Heart right ventricle (tissue), 16 donors: ENCODE results near the gene ZNF121. TPM values are rescaled to one million over a fixed set of nuclear protein-coding genes. Genes with fewer than 3 reads are reported as not detected.
A peak's percentile ranks its signal among the peaks of the same experiment; 100 is the strongest.

Source experiments
- ATAC-seq, 8 donors: fragments of 200-7000 bp; cut with Tn5 transposase; one replicate each; pipeline ENCODE4 v1.9.1; 2020; ENCODE audit warnings: mild to moderate bottlenecking in 8 of 8, moderate library complexity in 8 of 8, moderate number of reproducible peaks in 1 of 8
- DNase-seq, 2 donors: peaks; one replicate each; pipeline ENCODE4 v3.0.0-alpha.2; 2020
- H3K27ac ChIP-seq, 10 donors: fragments of 200-600 bp; sonication (generic) in 2 of 10; one replicate each; pipeline versions ENCODE4 v1.5.0 to v1.8.0; 2020 to 2022; ENCODE audit warnings: mild to moderate bottlenecking in 3 of 10
- H3K27me3 ChIP-seq, 7 donors: fragments of 200-600 bp; one replicate each; pipeline ENCODE4 v1.8.0; 2021 to 2022; ENCODE audit warnings: mild to moderate bottlenecking in 2 of 7
- H3K36me3 ChIP-seq, 9 donors: fragments of 200-600 bp; sonication (generic) in 1 of 9; one replicate each; pipeline versions ENCODE4 v1.5.0 to v1.8.0; 2020 to 2022; ENCODE audit warnings: mild to moderate bottlenecking in 2 of 9
- H3K4me1 ChIP-seq, 9 donors: fragments of 200-600 bp; sonication (generic) in 1 of 9; one replicate each; pipeline versions ENCODE4 v1.5.0 to v1.8.0; 2020 to 2022; ENCODE audit warnings: mild to moderate bottlenecking in 4 of 9
- H3K4me3 ChIP-seq, 10 donors: fragments of 200-600 bp; sonication (generic) in 2 of 10; one replicate each; pipeline versions ENCODE4 v1.5.0 to v1.8.0; 2020 to 2022; ENCODE audit warnings: mild to moderate bottlenecking in 7 of 10, moderate library complexity in 2 of 10
- H3K9me3 ChIP-seq, 11 donors: fragments of 200-600 bp in 10 of 11; sonication (generic) in 2 of 11; one replicate each; pipeline versions ENCODE4 v1.5.0 to v1.8.0; 2013 to 2022; ENCODE audit warnings: mild to moderate bottlenecking in 2 of 11, control low read depth in 1 of 11, moderate library complexity in 1 of 11
- CTCF ChIP-seq, 9 donors: fragments of 200-600 bp; sonication (generic) in 2 of 9; IDR thresholded peaks; one replicate each; pipeline versions ENCODE4 v1.5.0 to v1.8.0; 2021 to 2022; ENCODE audit warnings: antibody characterized with exemption in 9 of 9, mild to moderate bottlenecking in 5 of 9, moderate library complexity in 1 of 9
- whole genome bisulfite sequencing, 2 donors: extraction: QIAGEN DNeasy Blood & Tissue Kit; methylation state at CpG; one replicate each; pipeline ENCODE4 v1.1.7; 2013; ENCODE audit warnings: inconsistent platforms in 1 of 2; 5-methylcytosine and 5-hydroxymethylcytosine counted together
- intact Hi-C, 10 donors: fragments of 100-400 bp; cut with DNase I; formaldehyde crosslinking; loops; one replicate each; pipeline versions ENCODE4 v1.11.1 to v1.14.2; 2022
- long read RNA-seq, 3 donors: library from polyadenylated mRNA; unstranded; transcript quantifications; one replicate each; pipeline ENCODE4 v2.0.0, GENCODE V29; 2020 to 2021
- polyA plus RNA-seq, 2 donors: library from polyadenylated mRNA; stranded (reverse); fragments of 200-250 nt; gene quantifications; one replicate each; pipeline ENCODE4 v1.2.3, GENCODE V29; 2013
- total RNA-seq, 10 donors: library from RNA; stranded (reverse); fragmentation: NEBNext Ultra II Directional in 3 of 10; extraction: Animal tissue kit (Norgen Biotek cat#: 25700) in 3 of 10; gene quantifications; one replicate each; pipeline versions ENCODE4 v1.2.1 to v1.2.4, GENCODE V29; 2021 to 2023
- donor health status: Arrhythmogenic right ventricular cardiomyopathy.
- donor health status: ischemic (EF 13 %, LVEDD 7.1; RV severe dilation, severe dysfunction).
- donor health status: healthy with polysubstance abuse.
- donor health status: DM: no; HTN: yes; CAD: no.
- donor health status: DM: no; HTN: no; CAD: no.
- donor health status: ischemic (EF 25% LVEDD 6.9; RV normal size, moderate dysfunction).
- donor health status: ischemic (EF 25% LVEDD 5.7; RV mildly dilated, moderate dysfunction).
- donor health status: healthy.
- donor health status: DM: yes; HTN: yes; CAD: no.
- donor health status: Ischemic cardiomyopathy.
- donor health status: ischemic (EF 35%, LVEDD 5.7; RV mildly dilated, moderate dysfunction).
- donor health status: nonischemic (EF 11% LVEDD 7.7; RV severe dilation, severe dysfunction).
- donor health status: DM: yes; HTN: yes; CAD: no.
- donor health status: PGD.
- donor health status: ischemic (EF 29% LVEDD 5.4; RV normal size, mild dysfunction).
- donor health status: nonischemic (EF 23%, LVEDD 6.1; RV moderate dilation, normal function).

The ZNF121 gene
- total RNA-seq (10 to 100 TPM; 15.8 to 22.5 (median 19.6) TPM), polyA plus RNA-seq (1 to 10 TPM; 3.3 to 9.8 TPM)
- long read RNA-seq, donor 1, partial matches to known transcripts = 0 of 4 reads
- long read RNA-seq, donor 1, other reads (novel, unspliced or antisense) = 2 of 4 reads
- long read RNA-seq, donor 2, partial matches to known transcripts = 2 of 4 reads
- long read RNA-seq, donor 2, other reads (novel, unspliced or antisense) = 2 of 4 reads
- long read RNA-seq, donor 3, partial matches to known transcripts = 0 of 20 reads
- long read RNA-seq, donor 3, other reads (novel, unspliced or antisense) = 20 of 20 reads

DNA sequence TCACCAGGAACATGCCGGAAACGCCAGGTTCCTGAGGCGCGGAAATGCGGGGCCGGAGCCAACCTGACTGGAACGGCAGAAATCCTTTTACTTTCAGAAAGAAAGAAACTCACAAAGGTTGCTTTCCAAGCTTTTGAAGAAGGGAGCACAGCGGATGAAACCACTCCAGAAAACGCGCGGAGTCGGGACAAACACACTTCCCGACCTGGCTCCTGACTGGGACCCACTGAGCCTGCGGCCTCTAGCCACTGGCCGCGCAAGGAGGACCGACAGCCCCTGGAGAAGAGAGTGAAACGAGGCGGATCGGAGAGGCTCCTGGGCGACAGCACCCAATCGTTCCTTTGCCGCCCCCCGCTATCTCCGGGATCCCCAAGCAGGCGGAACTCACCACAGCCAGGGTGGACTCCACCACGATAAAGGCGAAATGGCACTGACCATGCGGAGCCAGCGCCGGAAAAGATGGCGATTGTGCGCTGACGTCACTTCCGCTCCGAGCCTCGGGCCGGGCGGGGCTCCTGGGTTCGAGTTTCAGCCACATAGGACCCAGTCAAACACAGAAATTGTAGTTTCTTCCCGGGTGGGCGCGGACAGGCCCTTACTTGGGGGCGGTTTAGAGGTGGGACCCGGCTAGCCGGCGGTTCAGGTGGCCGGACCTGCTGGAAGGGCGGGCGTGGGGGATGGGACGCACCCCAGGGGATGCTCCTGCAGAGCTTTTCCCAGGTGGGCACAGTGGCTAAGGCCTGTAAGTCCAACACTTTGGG lies at the start of gene ZNF121:
Gene ZNF121, minus strand, starts transcription at position 432 of the 761 bp plus-strand sequence. CDS start 16,407 bp downstream, outside the sequence.
- ATAC-seq (peak; percentile 95 to 98 (median 97)), DNase-seq (peak; percentile 85 to 87)
- H3K4me3 ChIP-seq = peak within 1 kb of the TSS; percentile 55 to 91 (median 78)
- H3K4me1 ChIP-seq = peaks cover 0 to 34% (median 20%) of the 10 kb centered on the region in 9 donors
- no peak for TF ChIP-seq CTCF (IDR thresholded peaks at IDR 0.05)
- intact Hi-C loops = loop anchor here in 6 of 10 donors (1.0 to 10.0 kb wide), 9 partner anchors 37 to 379 kb away; partner anchors contain the start of genes ZNF561 (in 2 of the 6), ZNF426 (in 1 of the 6), ZNF559 (in 1 of the 6) and ZNF699 (in 1 of the 6)
- peaks cover 0 to 12% (median 1%) of the 10 kb centered on the region in 7 donors for H3K27me3 ChIP-seq
- H3K9me3 ChIP-seq = peaks cover 0 to 32% (median 0%) of the 10 kb centered on the region in 11 donors
- H3K27ac ChIP-seq = peak within 1 kb of the TSS; percentile 72 to 95 (median 91)
- 0% methylated on average over 51 of the region's 51 CpGs for WGBS, 2 donors
- peaks cover 0 to 26% (median 3%) of the 10 kb centered on the region in 9 donors for H3K36me3 ChIP-seq

DNA sequence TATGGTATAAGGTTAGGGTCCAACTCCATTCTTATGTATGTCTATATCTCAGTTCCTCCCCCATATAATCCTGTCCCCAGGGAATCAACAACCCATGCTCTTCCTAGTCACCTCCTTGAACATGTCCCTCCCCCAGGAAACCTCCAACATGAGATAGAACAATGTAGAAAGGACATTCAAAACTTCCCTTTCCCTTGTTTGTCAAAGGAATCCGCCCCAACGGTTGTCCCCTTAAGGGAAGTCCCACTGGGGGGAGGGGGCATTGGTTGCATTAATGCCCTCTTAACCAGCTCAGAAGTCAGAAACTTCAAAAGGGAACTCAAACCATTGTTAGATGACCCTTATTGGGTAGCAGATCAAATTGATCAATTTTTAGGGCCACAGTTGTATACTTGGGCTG lies 43.6 kb upstream of the ZNF121 start:
- intact Hi-C loops = loop anchor here in 6 of 10 donors (2.0 to 10.0 kb wide), 4 partner anchors 47 to 169 kb away; partner anchors contain the start of gene ZNF562 (in 2 of the 6)
- Histone ChIP-seq H3K4me1 (peaks cover 0 to 9% (median 0%) of the 10 kb centered on the region in 9 donors), H3K27ac (no peak overlapping the region), H3K36me3 (peaks cover 0 to 27% (median 0%) of the 10 kb centered on the region in 9 donors), H3K9me3 (no peaks in the 10 kb centered on the region), H3K4me3 (no peak overlapping the region), H3K27me3 (no peaks in the 10 kb centered on the region)
- no peak for DNase-seq
- ATAC-seq = no peak
- WGBS, 2 donors = 63 to 76% methylated on average over 2 of the region's 2 CpGs
- TF ChIP-seq CTCF (IDR thresholded peaks at IDR 0.05) = no peak

- Histone ChIP-seq H3K4me1 (peaks cover 3 to 40% (median 23%) of the 10 kb centered on the region in 9 donors), H3K4me3 (no peak overlapping the region), H3K27me3 (no peaks in the 10 kb centered on the region), H3K9me3 (no peaks in the 10 kb centered on the region), H3K27ac (peak overlapping the region in 6 of 10 donors; percentile 89 to 98 (median 94)), H3K36me3 (peaks cover 0 to 29% (median 19%) of the 10 kb centered on the region in 9 donors)
- intact Hi-C loops = loop anchor here in 6 of 10 donors (5.0 to 10.0 kb wide), 5 partner anchors 35 to 145 kb away; partner anchors contain the start of genes ZNF562 (in 2 of the 6), ZNF121 (in 1 of the 6) and ZNF846 (in 1 of the 6)
- WGBS, 2 donors = 56 to 72% methylated on average over 2 of the region's 2 CpGs
- no peak for TF ChIP-seq CTCF (IDR thresholded peaks at IDR 0.05)
- DNase-seq (no peak), ATAC-seq (no peak)
These were observed 38.2 kb upstream of the ZNF121 start for GRCh38 chr19:9622531-9622930.
